WTC11 (cell line): ENCODE data around the gene ECM1. TPM values are rescaled to one million over a fixed set of nuclear protein-coding genes. Genes with fewer than 3 reads are reported as not detected.

Source experiments
- ATAC-seq: fragments of 200-7000 bp; cut with Tn5 transposase; 2 replicates; pipeline ENCODE4 v1.10.0; 2021; ENCODE audit warnings: mild to moderate bottlenecking, moderate library complexity
- CTCF ChIA-PET: fragments of 300-600 bp; sonication (Branson Sonifier 250); formaldehyde crosslinking; loops from one replicate; lab custom pipeline; 2021; ENCODE audit warnings: antibody characterized with exemption; lab: Charles Lee
- POLR2A ChIA-PET: fragments of 350-600 bp; sonication (Branson Sonifier 250); formaldehyde crosslinking; loops from one replicate; lab custom pipeline; 2021; ENCODE audit warnings: antibody characterized with exemption; lab: Charles Lee
- DNase-seq: peaks from one replicate; pipeline ENCODE4 v3.0.0; 2021; ENCODE audit warnings: low spot score
- H3K27ac Mint-ChIP-seq: 2 replicates; pipeline ENCODE4 v1.8.0; 2021; ENCODE audit warnings: mixed read lengths
- H3K27me3 Mint-ChIP-seq: 2 replicates; pipeline ENCODE4 v1.8.0; 2021; ENCODE audit warnings: low read depth, mild to moderate bottlenecking, moderate library complexity, mixed read lengths
- H3K36me3 Mint-ChIP-seq: 2 replicates; pipeline ENCODE4 v1.8.0; 2021; ENCODE audit warnings: mixed read lengths
- H3K4me1 Mint-ChIP-seq: 2 replicates; pipeline ENCODE4 v1.8.0; 2022; ENCODE audit warnings: mixed read lengths
- H3K4me3 Mint-ChIP-seq: 2 replicates; pipeline ENCODE4 v1.8.0; 2021; ENCODE audit warnings: mild to moderate bottlenecking, moderate library complexity, mixed read lengths
- H3K9me3 Mint-ChIP-seq: 2 replicates; pipeline ENCODE4 v1.8.0; 2021; ENCODE audit warnings: mixed read lengths
- ATF2 ChIP-seq: sonication (generic); formaldehyde crosslinking; IDR thresholded peaks from 2 replicates; pipeline ENCODE4 v1.8.1; 2022; ENCODE audit warnings: low read depth, missing genetic modification reagents, borderline replicate concordance
- CREB1 ChIP-seq: sonication (generic); formaldehyde crosslinking; IDR thresholded peaks from 2 replicates; pipeline ENCODE4 v1.8.0; 2023; ENCODE audit warnings: mild to moderate bottlenecking, missing genetic modification reagents
- E2F5 ChIP-seq: sonication (generic); formaldehyde crosslinking; IDR thresholded peaks from 2 replicates; pipeline ENCODE4 v1.8.1; 2022; ENCODE audit warnings: mild to moderate bottlenecking, moderate library complexity, missing genetic modification reagents
- FOXP1 ChIP-seq: sonication (generic); formaldehyde crosslinking; IDR thresholded peaks from 2 replicates; pipeline ENCODE4 v1.8.0; 2022; ENCODE audit warnings: missing genetic modification reagents, mild to moderate bottlenecking, moderate library complexity, borderline replicate concordance
- HMGXB4 ChIP-seq: sonication (generic); formaldehyde crosslinking; IDR thresholded peaks from 2 replicates; pipeline ENCODE4 v1.8.1; 2023; ENCODE audit warnings: mild to moderate bottlenecking, moderate library complexity, missing genetic modification reagents
- MYBL2 ChIP-seq: sonication (generic); formaldehyde crosslinking; IDR thresholded peaks from 2 replicates; pipeline ENCODE4 v1.8.1; 2023; ENCODE audit warnings: mild to moderate bottlenecking, moderate library complexity, missing genetic modification reagents
- NFATC4 ChIP-seq: fragments of 250-450 bp; sonication (Bioruptor Pico); IDR thresholded peaks from 2 replicates; pipeline ENCODE4 v1.9.0; 2021; ENCODE audit warnings: mild to moderate bottlenecking
- NFE2L1 ChIP-seq: sonication (generic); formaldehyde crosslinking; IDR thresholded peaks from 2 replicates; pipeline ENCODE4 v1.8.1; 2023; ENCODE audit warnings: missing genetic modification reagents
- PRDM15 ChIP-seq: sonication (generic); formaldehyde crosslinking; IDR thresholded peaks from 2 replicates; pipeline ENCODE4 v1.8.0; 2022; ENCODE audit warnings: missing genetic modification reagents
- RORB ChIP-seq: fragments of 250-450 bp; sonication (Bioruptor Pico); IDR thresholded peaks from 2 replicates; pipeline ENCODE4 v1.9.0; 2021; ENCODE audit warnings: mild to moderate bottlenecking
- USF2 ChIP-seq: sonication (generic); formaldehyde crosslinking; IDR thresholded peaks from 2 replicates; pipeline ENCODE4 v1.8.1; 2023; ENCODE audit warnings: mild to moderate bottlenecking, missing genetic modification reagents, moderate library complexity
- ZNF121 ChIP-seq: sonication (generic); formaldehyde crosslinking; IDR thresholded peaks from 2 replicates; pipeline ENCODE4 v1.8.0; 2023; ENCODE audit warnings: missing genetic modification reagents
- ZNF416 ChIP-seq: fragments of 250-450 bp; sonication (Bioruptor Pico); IDR thresholded peaks from 2 replicates; pipeline ENCODE4 v1.9.0; 2021; ENCODE audit warnings: mild to moderate bottlenecking, inconsistent platforms
- ZNF532 ChIP-seq: fragments of 250-450 bp; sonication (Bioruptor Pico); IDR thresholded peaks from 2 replicates; pipeline ENCODE4 v1.9.0; 2021; ENCODE audit warnings: mild to moderate bottlenecking, borderline replicate concordance
- total RNA-seq: library from RNA; stranded (reverse); gene quantifications from 3 replicates; pipeline ENCODE4 v1.2.3, GENCODE V29; 2021

Gene ECM1
- total RNA-seq, 1 experiment from 2014 or later = 1.6 TPM

GRCh38 chr1:150536836-150537731 lies 29.2 kb downstream of the ECM1 start:
- no peak for TF ChIP-seq PRDM15
- no peak for TF ChIP-seq CREB1 (CRISPR knock-in tag)
- no peak for TF ChIP-seq RORB (CRISPR knock-in tag)
- no peak for TF ChIP-seq ATF2 (CRISPR knock-in tag)
- TF ChIP-seq ZNF532 = no peak
- TF ChIP-seq E2F5 = no peak
- TF ChIP-seq NFE2L1 (CRISPR knock-in tag) = no peak
- Mint-ChIP-seq H3K36me3 (no peaks in the 10 kb centered on the region), H3K4me3 (no peak overlapping the region), H3K27me3 (no peaks in the 10 kb centered on the region), H3K27ac (peak overlapping the region; percentile 36; the same call in 1 of the 2 replicates), H3K9me3 (no peaks in the 10 kb centered on the region), H3K4me1 (peaks cover 19% of the 10 kb centered on the region)
- POLR2A ChIA-PET = interaction anchor here (1.0 to 1.8 kb wide), 6 partner anchors 12 to 92 kb away, joined by 3 to 7 read pairs (median 6); partner anchors contain the start of genes ADAMTSL4, ENSA and FALEC
- CTCF ChIA-PET = interaction anchor here (0.5 to 8.6 kb wide), 27 partner anchors 9 to 628 kb away, joined by 3 to 144 read pairs (median 4); partner anchors contain the start of genes ADAMTSL4, CA14, ENSA and FALEC
- ATAC-seq = no peak
- DNase-seq = no peak

- DNase-seq (peak; percentile 76), ATAC-seq (peak; percentile 85)
- Mint-ChIP-seq H3K4me1 (peaks cover 17% of the 10 kb centered on the region), H3K27me3 (no peaks in the 10 kb centered on the region), H3K9me3 (no peaks in the 10 kb centered on the region), H3K36me3 (no peaks in the 10 kb centered on the region), H3K4me3 (no peak overlapping the region), H3K27ac (peak overlapping the region; percentile 90)
- ChIA-PET CTCF (interaction anchor here (0.6 to 8.6 kb wide), 34 partner anchors 8 to 628 kb away, joined by 3 to 144 read pairs (median 4); partner anchors contain the start of genes ADAMTSL4, CA14, ENSA and FALEC), POLR2A (interaction anchor here (1.0 to 1.8 kb wide), 6 partner anchors 11 to 91 kb away, joined by 3 to 7 read pairs (median 6); partner anchors contain the start of genes ADAMTSL4, ENSA and FALEC)
- peak; percentile 95 for TF ChIP-seq ZNF121 (CRISPR knock-in tag)
- TF ChIP-seq ZNF416 (CRISPR knock-in tag) = 0 out of 2 replicates have a peak, but pooled peaks have one; percentile 51
- TF ChIP-seq USF2 (CRISPR knock-in tag) = no peak
- TF ChIP-seq HMGXB4 (CRISPR knock-in tag) = 0 out of 2 replicates have a peak, but pooled peaks have one; percentile 41
- no peak for TF ChIP-seq MYBL2 (CRISPR knock-in tag)
- TF ChIP-seq NFATC4 = no peak
- TF ChIP-seq FOXP1 = peak; percentile 25; the same call in 1 of the 2 replicates
These were observed 30.1 kb downstream of the ECM1 start for GRCh38 chr1:150537732-150538684.
